ENCODE measurements around the gene HOXB9. TPM values are rescaled to one million over a fixed set of nuclear protein-coding genes. Genes with fewer than 3 reads are reported as not detected.

HOXB9 gene
- total and polyA plus RNA-seq, 2 of the 13 experiments (the other 11 are each of a cell fraction or from before 2014, with no cell fraction given), result not detected

- BruUV-seq (replicated peaks), result no TSS peak
- H3K9me3 ChIP-seq (ENCODE audit: low read length), result no peaks in the 10 kb centered on the region
- ATAC-seq, result no peak
- FAIRE-seq, result no peak
- ChIA-PET CTCF (ENCODE audit: low intra/inter-chr PET ratio, low total read pairs) (no interaction called here), POLR2A (no interaction called here)
- in situ Hi-C loops (cut with HindIII; ENCODE audit: extremely low pct_ligation_motif_present, low pct_unique_long_range_greater_than_20kb) (no loop called here), intact Hi-C loops (cut with micrococcal nuclease; ENCODE audit: unreplicated experiment) (no loop called here)
- H3K4me2 ChIP-seq (ENCODE audit: low read depth, low read length), result no peak overlapping the region
- H3K27ac ChIP-seq (ENCODE audit: extremely low read length, insufficient read depth, low read length), result no peak overlapping the region
- H3K79me2 ChIP-seq (ENCODE audit: insufficient read depth, low read length), result no peaks in the 10 kb centered on the region
- no peak overlapping the region for H2AFZ ChIP-seq (ENCODE audit: low read length)
- TF ChIP-seq MAFF (IDR thresholded peaks at IDR 0.05; ENCODE audit: low read depth, low read length), result 0 out of 2 replicates have a peak, but pooled peaks have one; percentile 3
- TF ChIP-seq MAFK (conservative IDR thresholded peaks at IDR 0.05 in 1 of 2, IDR thresholded peaks at IDR 0.05 in 1 of 2; ENCODE audit: low read length in 2 of 2), result peak in 1 of 2 experiments; percentile 32; a peak in 1 of 4 replicates
- TF ChIP-seq FOSL1 (CRISPR knock-in tag; IDR thresholded peaks at IDR 0.05; ENCODE audit: borderline replicate concordance), result no peak
- peak; percentile 16; the same call in 1 of the 2 replicates for TF ChIP-seq CEBPB (IDR thresholded peaks at IDR 0.05; ENCODE audit: borderline replicate concordance, low read depth, low read length)
- H4K20me1 ChIP-seq (ENCODE audit: insufficient read depth, low read length), result no peaks in the 10 kb centered on the region
- 0 out of 2 replicates have a peak, but pooled peaks cover 4% of the 10 kb centered on the region for H3K4me1 ChIP-seq (ENCODE audit: insufficient read depth, low read length)
- no peak for DNase-seq (ENCODE audit: low spot score)
- no peaks in the 10 kb centered on the region for H3K36me3 ChIP-seq (replicated peaks in 1 of 2; ENCODE audit: control insufficient read depth in 1 of 2, insufficient read depth in 2 of 2, low read length in 2 of 2)
- H3K27me3 ChIP-seq (ENCODE audit: control insufficient read depth in 1 of 2, insufficient read depth in 2 of 2, low read length in 2 of 2), result peaks cover 21 to 97% of the 10 kb centered on the region in 2 experiments
- 26% methylated on average over 18 of the region's 18 CpGs for WGBS (ENCODE audit: low lambda C conversion rate)
- no peak overlapping the region for H3K4me3 ChIP-seq (replicated peaks in 1 of 3; ENCODE audit: insufficient read depth in 1 of 3, low read depth in 2 of 3, low read length in 3 of 3)
- no peak overlapping the region for H3K9ac ChIP-seq (ENCODE audit: insufficient read depth, low read depth, low read length)
Observed at GRCh38 chr17:48637323-48638260, 11.4 kb upstream of the HOXB9 start.

- ChIA-PET CTCF (ENCODE audit: low intra/inter-chr PET ratio, low total read pairs) (no interaction called here), POLR2A (interaction anchor here (0.9 kb wide), 1 partner anchor 24 kb away, joined by 3 read pairs; no protein-coding TSS in a partner anchor)
- peaks cover 20 to 97% of the 10 kb centered on the region in 2 experiments; a peak in 4 of 5 replicates for H3K27me3 ChIP-seq (ENCODE audit: control insufficient read depth in 1 of 2, insufficient read depth in 2 of 2, low read length in 2 of 2)
- TF ChIP-seq TFDP1 (CRISPR knock-in tag; IDR thresholded peaks at IDR 0.05; ENCODE audit: borderline replicate concordance), result peak; percentile 81
- TF ChIP-seq TAF15 (IDR thresholded peaks at IDR 0.05; ENCODE audit: low read depth, low read length, poor library complexity, severe bottlenecking), result no peak
- TF ChIP-seq ZNF691 (CRISPR knock-in tag; IDR thresholded peaks at IDR 0.05; ENCODE audit: borderline replicate concordance, low read depth), result peak; percentile 64; the same call in 1 of the 2 replicates
- peak; percentile 88 for TF ChIP-seq ZFX (CRISPR knock-in tag; IDR thresholded peaks at IDR 0.05; ENCODE audit: low read depth)
- TF ChIP-seq ZSCAN12 (CRISPR knock-in tag; IDR thresholded peaks at IDR 0.05), result peak; percentile 35; the same call in 1 of the 2 replicates
- TF ChIP-seq MIER2 (CRISPR knock-in tag; IDR thresholded peaks at IDR 0.05), result peak; percentile 38; the same call in 1 of the 2 replicates
- no peak for TF ChIP-seq JARID2 (CRISPR knock-in tag; IDR thresholded peaks at IDR 0.05; ENCODE audit: insufficient replicate concordance)
- peak; percentile 78 for TF ChIP-seq ZNF331 (CRISPR knock-in tag; IDR thresholded peaks at IDR 0.05)
- TF ChIP-seq BRD4 (CRISPR knock-in tag; IDR thresholded peaks at IDR 0.05), result no peak
Observed at GRCh38 chr17:48636177-48637018, 10.2 kb upstream of the HOXB9 start.

More at GRCh38 chr17:48636177-48637018, 10.2 kb upstream of the HOXB9 start:
- Histone ChIP-seq H3K36me3 (replicated peaks in 1 of 2; ENCODE audit: control insufficient read depth in 1 of 2, insufficient read depth in 2 of 2, low read length in 2 of 2) (no peaks in the 10 kb centered on the region), H3K9ac (ENCODE audit: insufficient read depth, low read depth, low read length) (no peak overlapping the region), H2AFZ (ENCODE audit: low read length) (no peak overlapping the region), H4K20me1 (ENCODE audit: insufficient read depth, low read length) (no peaks in the 10 kb centered on the region), H3K4me2 (ENCODE audit: low read depth, low read length) (peak overlapping the region; percentile 45), H3K9me3 (ENCODE audit: low read length) (no peaks in the 10 kb centered on the region), H3K4me1 (ENCODE audit: insufficient read depth, low read length) (0 out of 2 replicates have a peak, but pooled peaks cover 4% of the 10 kb centered on the region), H3K79me2 (ENCODE audit: insufficient read depth, low read length) (no peaks in the 10 kb centered on the region), H3K4me3 (replicated peaks in 1 of 3; ENCODE audit: insufficient read depth in 1 of 3, low read depth in 2 of 3, low read length in 3 of 3) (no peak overlapping the region), H3K27ac (ENCODE audit: extremely low read length, insufficient read depth, low read length) (no peak overlapping the region)
- intact Hi-C loops (cut with micrococcal nuclease; ENCODE audit: unreplicated experiment) (no loop called here), in situ Hi-C loops (cut with HindIII; ENCODE audit: extremely low pct_ligation_motif_present, low pct_unique_long_range_greater_than_20kb) (no loop called here)
- BruUV-seq (replicated peaks), result no TSS peak
- ATAC-seq, result peak; percentile 94
- 3% methylated on average over 30 of the region's 39 CpGs for WGBS (ENCODE audit: low lambda C conversion rate)
- FAIRE-seq, result peak; percentile 78
- DNase-seq (ENCODE audit: low spot score), result peak; percentile 83

All from HepG2 (cell line).